IMR-90 (cell line): ENCODE results near the gene TUBGCP6.
A peak's percentile ranks its signal among the peaks of the same experiment; 100 is the strongest.

ENCODE experiments used
- CTCF ChIP-seq: conservative IDR thresholded peaks from 2 replicates; pipeline ENCODE4 v1.5.1; 2012; ENCODE audit warnings: mild to moderate bottlenecking, low read depth, low read length, improper control_type of control experiment
- FOS ChIP-seq: fragments of 150-350 bp; IDR thresholded peaks from 2 replicates; pipeline ENCODE4 v1.6.1; 2016; ENCODE audit warnings: low read depth, low read length
- NFE2L2 ChIP-seq: fragments of 150-350 bp; IDR thresholded peaks from 2 replicates; pipeline ENCODE4 v1.6.1; 2016; ENCODE audit warnings: low read depth, mild to moderate bottlenecking, low read length
- POLR2A ChIP-seq: IDR thresholded peaks from 2 replicates; pipeline ENCODE4 v1.6.1; 2012; ENCODE audit warnings: mild to moderate bottlenecking, low read depth, low read length
- RAD21 ChIP-seq: IDR thresholded peaks from 2 replicates; pipeline ENCODE4 v1.6.1; 2012; ENCODE audit warnings: low read length, improper control_type of control experiment
- RFX5 ChIP-seq: IDR thresholded peaks from 2 replicates; pipeline ENCODE4 v1.8.0; 2012; ENCODE audit warnings: low read depth, mild to moderate bottlenecking, low read length, moderate library complexity
- USF2 ChIP-seq: fragments of 150-350 bp; IDR thresholded peaks from 2 replicates; pipeline ENCODE4 v1.6.1; 2017; ENCODE audit warnings: mild to moderate bottlenecking, antibody characterized with exemption, low read length, low read depth

- TF ChIP-seq POLR2A (peak; percentile 58), RAD21 (no peak), CTCF (no peak), USF2 (peak; percentile 50; the same call in 1 of the 2 replicates), NFE2L2 (no peak), RFX5 (no peak), FOS (no peak; the same call in 1 of the 2 replicates)
Observed at GRCh38 chr22:50244420-50245213, at the start of gene TUBGCP6.
